ENCODE data around the gene TOB1. TPM values are rescaled to one million over a fixed set of nuclear protein-coding genes. Genes with fewer than 3 reads are reported as not detected.

TOB1 gene
- total RNA-seq, 2 experiments from 2014 or later = 15.2 to 26.4 TPM

- no peaks in the 10 kb centered on the region for H3K79me2 ChIP-seq (ENCODE audit: insufficient read depth, low read depth, low read length)
- H3K9me3 ChIP-seq (ENCODE audit: low read length) = no peaks in the 10 kb centered on the region
- no peak for TF ChIP-seq CTCF (conservative IDR thresholded peaks at IDR 0.05; ENCODE audit: low read length)
- no peak for TF ChIP-seq EZH2phosphoT487 (IDR thresholded peaks at IDR 0.05; ENCODE audit: borderline replicate concordance, low read depth, low read length)
- no peak overlapping the region for H2AFZ ChIP-seq (ENCODE audit: low read length)
- no peaks in the 10 kb centered on the region for H3K9me2 ChIP-seq (ENCODE audit: insufficient read depth, low read length)
- no peak overlapping the region for H3K4me3 ChIP-seq (ENCODE audit: low read depth, low read length, poor library complexity, severe bottlenecking)
- BruUV-seq (replicated peaks) = no TSS peak
- POLR2A ChIA-PET = interaction anchor here (0.6 to 2.4 kb wide), 3 partner anchors 11 to 24 kb away, joined by 4 to 8 read pairs (median 6); no protein-coding TSS in a partner anchor
- H3K36me3 ChIP-seq (ENCODE audit: insufficient read depth, low read length) = no peaks in the 10 kb centered on the region
- no peak for DNase-seq (ENCODE audit: low spot score)
- H3K4me2 ChIP-seq (ENCODE audit: low read length) = no peak overlapping the region
- H4K20me1 ChIP-seq (ENCODE audit: insufficient read depth, low read length) = no peaks in the 10 kb centered on the region
- intact Hi-C loops (cut with micrococcal nuclease; ENCODE audit: unreplicated experiment) = no loop called here
- no peak overlapping the region for H3K27ac ChIP-seq (ENCODE audit: low read depth, low read length, poor library complexity, severe bottlenecking)
- H3K4me1 ChIP-seq (ENCODE audit: insufficient read depth, low read length, poor library complexity, severe bottlenecking) = no peaks in the 10 kb centered on the region
- CTCF ChIA-PET (ENCODE audit: unreplicated experiment) = no interaction called here
Measured at GRCh38 chr17:50891577-50891989, 25.4 kb upstream of the TOB1 start.

- H3K4me1 ChIP-seq (ENCODE audit: insufficient read depth, low read length, poor library complexity, severe bottlenecking) = no peaks in the 10 kb centered on the region
- no peaks in the 10 kb centered on the region for H3K36me3 ChIP-seq (ENCODE audit: insufficient read depth, low read length)
- H4K20me1 ChIP-seq (ENCODE audit: insufficient read depth, low read length) = no peaks in the 10 kb centered on the region
- no peak overlapping the region for H3K27ac ChIP-seq (ENCODE audit: low read depth, low read length, poor library complexity, severe bottlenecking)
- H3K4me3 ChIP-seq (ENCODE audit: low read depth, low read length, poor library complexity, severe bottlenecking) = no peak overlapping the region
- H3K4me2 ChIP-seq (ENCODE audit: low read length) = no peak overlapping the region
- intact Hi-C loops (cut with micrococcal nuclease; ENCODE audit: unreplicated experiment) = no loop called here
- ChIA-PET POLR2A (interaction anchor here (0.6 to 2.4 kb wide), 3 partner anchors 12 to 24 kb away, joined by 4 to 8 read pairs (median 6); no protein-coding TSS in a partner anchor), CTCF (ENCODE audit: unreplicated experiment) (no interaction called here)
- H2AFZ ChIP-seq (ENCODE audit: low read length) = no peak overlapping the region
- no TSS peak for BruUV-seq (replicated peaks)
- H3K9me2 ChIP-seq (ENCODE audit: insufficient read depth, low read length) = no peaks in the 10 kb centered on the region
- TF ChIP-seq EZH2phosphoT487 (IDR thresholded peaks at IDR 0.05; ENCODE audit: borderline replicate concordance, low read depth, low read length) = no peak
- TF ChIP-seq CTCF (conservative IDR thresholded peaks at IDR 0.05; ENCODE audit: low read length) = no peak
- H3K79me2 ChIP-seq (ENCODE audit: insufficient read depth, low read depth, low read length) = no peaks in the 10 kb centered on the region
- H3K9me3 ChIP-seq (ENCODE audit: low read length) = no peaks in the 10 kb centered on the region
- no peak for DNase-seq (ENCODE audit: low spot score)
Measured at GRCh38 chr17:50890675-50891516, 24.7 kb upstream of the TOB1 start.
